Measurements from ENCODE around the gene NDUFB8. TPM values are rescaled to one million over a fixed set of nuclear protein-coding genes. Genes with fewer than 3 reads are reported as not detected.
A peak's percentile ranks its signal among the peaks of the same experiment; 100 is the strongest.

Gene NDUFB8
- total RNA-seq, 2 experiments from 2014 or later = 390 to 404 TPM

DNA sequence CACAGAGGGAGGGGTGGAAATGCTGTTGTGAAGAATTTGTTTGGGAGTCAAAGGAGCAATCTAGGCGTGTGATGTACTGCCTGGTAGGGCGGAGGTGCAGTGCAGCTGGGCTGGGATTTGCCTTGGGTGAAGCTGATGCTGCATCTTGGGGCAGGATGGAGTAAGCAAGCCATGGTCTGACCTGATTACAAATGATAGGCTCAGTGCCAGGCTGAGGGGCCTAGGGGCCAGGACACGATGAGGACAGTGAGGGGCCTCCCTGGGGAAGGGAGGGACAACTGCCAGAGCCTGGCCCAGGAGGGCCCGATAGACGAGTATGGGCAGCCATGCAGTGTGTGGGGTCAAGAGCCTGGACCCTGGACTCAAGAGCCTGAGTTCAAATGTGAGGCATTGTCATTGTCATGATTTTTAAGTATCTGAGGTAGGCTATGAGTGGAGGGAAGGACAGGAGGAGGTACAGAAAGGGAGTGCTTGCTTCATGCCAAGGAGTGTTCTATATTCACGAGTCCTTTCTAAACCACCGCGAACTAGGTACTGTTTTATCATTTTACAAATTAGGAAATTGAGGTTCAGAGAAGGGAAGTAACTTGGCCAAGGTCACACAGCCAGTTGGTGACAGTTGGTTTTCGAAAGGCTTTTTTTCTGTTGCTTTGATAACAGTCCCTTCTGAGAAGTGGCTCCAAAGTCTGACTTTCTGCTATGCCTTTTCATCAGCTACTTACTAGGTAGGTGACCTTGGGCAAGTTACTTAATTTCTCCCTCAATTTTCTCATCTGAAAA lies 35.7 kb upstream of the NDUFB8 start:
- DNase-seq = no peak
- Mint-ChIP-seq H3K9me3 (no peaks in the 10 kb centered on the region), H3K4me3 (no peak overlapping the region), H3K4me1 (ENCODE audit: low read depth) (peaks cover 10% of the 10 kb centered on the region), H3K27ac (no peak overlapping the region), H3K36me3 (no peaks in the 10 kb centered on the region), H3K27me3 (peaks cover 38% of the 10 kb centered on the region)
- intact Hi-C loops (cut with micrococcal nuclease) = loop anchor here (10.0 kb wide), 1 partner anchor 89 kb away; no protein-coding TSS in a partner anchor
- CTCF ChIA-PET = interaction anchor here (0.5 kb wide), 1 partner anchor 309 kb away, joined by 3 read pairs; no protein-coding TSS in a partner anchor
- POLR2A ChIA-PET = no interaction called here

DNA sequence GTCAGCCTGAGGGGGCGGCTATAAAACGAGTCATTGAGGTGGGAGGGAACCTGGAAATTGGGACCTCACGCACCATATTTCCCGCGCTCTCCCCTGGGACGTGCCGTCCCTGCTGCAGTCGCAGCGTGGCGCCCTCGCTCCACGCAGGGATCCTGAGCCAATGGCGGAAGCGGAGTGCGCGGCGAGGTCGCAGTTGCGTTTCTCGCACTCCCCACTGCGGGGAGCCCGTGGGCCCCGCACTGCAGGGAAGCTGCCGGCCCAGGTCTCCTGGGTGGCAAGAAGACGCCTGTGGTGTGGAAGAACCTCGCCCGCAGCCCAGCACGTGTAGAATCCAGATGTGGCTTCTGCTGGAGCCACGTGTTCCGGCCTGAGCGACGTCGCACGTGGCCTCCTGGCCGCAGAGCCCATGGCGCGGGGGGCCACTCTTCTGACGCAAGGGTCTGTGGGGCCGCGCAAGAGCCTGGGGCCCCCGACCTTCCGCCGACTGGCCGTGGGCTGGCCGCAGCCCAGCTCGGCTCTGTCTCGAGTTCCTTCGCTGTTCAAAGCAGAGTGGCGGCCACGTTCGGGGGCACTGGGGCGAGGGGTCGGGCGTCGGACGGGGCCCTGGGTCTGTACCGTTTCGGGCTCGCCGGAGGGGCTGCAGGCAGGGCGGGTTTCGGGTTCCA lies 32.5 kb upstream of the NDUFB8 start:
- Mint-ChIP-seq H3K9me3 (no peaks in the 10 kb centered on the region), H3K36me3 (peaks cover 4% of the 10 kb centered on the region), H3K27me3 (peaks cover 29% of the 10 kb centered on the region), H3K27ac (no peak overlapping the region), H3K4me3 (no peak overlapping the region), H3K4me1 (ENCODE audit: low read depth) (peaks cover 10% of the 10 kb centered on the region)
- intact Hi-C loops (cut with micrococcal nuclease) = loop anchor here (1.0 to 10.0 kb wide), 4 partner anchors 93 to 450 kb away; no protein-coding TSS in a partner anchor
- ChIA-PET POLR2A (no interaction called here), CTCF (interaction anchor here (0.6 to 5.3 kb wide), 21 partner anchors 8 to 452 kb away, joined by 3 to 56 read pairs (median 4); partner anchors contain the start of genes HIF1AN, LZTS2 and PAX2)
- peak; percentile 86 for DNase-seq

DNA sequence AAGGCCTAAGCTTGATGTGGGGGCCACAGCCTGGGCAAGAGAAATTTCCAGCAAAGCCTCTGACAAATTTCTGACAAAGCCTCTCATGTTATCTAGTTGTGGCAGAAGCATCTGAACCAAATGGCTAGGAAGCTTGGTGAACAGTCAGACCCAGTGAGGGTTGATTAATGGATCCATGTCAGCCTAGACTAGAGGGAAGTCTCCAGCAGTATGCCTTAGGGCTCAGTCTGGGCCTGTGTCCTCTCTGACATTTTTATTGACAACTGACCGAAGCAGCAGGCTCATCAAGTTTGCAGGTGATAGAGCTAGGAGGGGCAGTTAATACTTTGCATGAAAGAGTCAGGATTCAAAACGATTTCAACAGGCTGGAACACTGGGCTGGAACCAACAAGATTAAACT lies 31.3 kb upstream of the NDUFB8 start:
- H3K9me3 Mint-ChIP-seq = no peaks in the 10 kb centered on the region
- POLR2A ChIA-PET = no interaction called here
- CTCF ChIA-PET = interaction anchor here (0.8 to 5.3 kb wide), 9 partner anchors 10 to 436 kb away, joined by 3 to 56 read pairs (median 3); no protein-coding TSS in a partner anchor
- H3K27ac Mint-ChIP-seq = no peak overlapping the region
- peaks cover 10% of the 10 kb centered on the region for H3K4me1 Mint-ChIP-seq (ENCODE audit: low read depth)
- H3K4me3 Mint-ChIP-seq = no peak overlapping the region
- H3K36me3 Mint-ChIP-seq = peaks cover 6% of the 10 kb centered on the region
- intact Hi-C loops (cut with micrococcal nuclease) = loop anchor here (5.0 to 10.0 kb wide), 2 partner anchors 94 to 451 kb away; no protein-coding TSS in a partner anchor
- peaks cover 18% of the 10 kb centered on the region for H3K27me3 Mint-ChIP-seq
- DNase-seq = no peak

DNA sequence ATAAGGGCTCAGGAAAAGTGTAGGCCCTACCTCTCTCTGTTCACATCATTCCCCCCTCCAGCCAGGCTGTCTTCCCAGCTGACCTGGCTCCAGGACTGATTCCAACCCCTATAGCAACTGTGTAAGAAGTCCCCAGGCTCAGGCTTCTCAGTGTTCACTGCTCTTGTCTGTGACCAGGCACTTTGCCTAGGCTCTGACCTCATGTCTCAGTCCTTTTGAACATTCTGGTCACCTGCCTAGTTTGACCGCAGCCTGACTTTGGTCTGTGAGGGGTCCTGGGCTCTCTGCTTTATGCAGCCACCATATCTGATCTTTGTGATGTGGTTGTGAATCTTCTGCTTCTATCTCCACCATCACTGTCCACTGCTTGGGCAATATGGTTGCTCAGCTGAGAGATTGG lies 30.6 kb upstream of the NDUFB8 start:
- POLR2A ChIA-PET = no interaction called here
- no peak overlapping the region for H3K4me3 Mint-ChIP-seq
- H3K27me3 Mint-ChIP-seq = peaks cover 13% of the 10 kb centered on the region

DNA sequence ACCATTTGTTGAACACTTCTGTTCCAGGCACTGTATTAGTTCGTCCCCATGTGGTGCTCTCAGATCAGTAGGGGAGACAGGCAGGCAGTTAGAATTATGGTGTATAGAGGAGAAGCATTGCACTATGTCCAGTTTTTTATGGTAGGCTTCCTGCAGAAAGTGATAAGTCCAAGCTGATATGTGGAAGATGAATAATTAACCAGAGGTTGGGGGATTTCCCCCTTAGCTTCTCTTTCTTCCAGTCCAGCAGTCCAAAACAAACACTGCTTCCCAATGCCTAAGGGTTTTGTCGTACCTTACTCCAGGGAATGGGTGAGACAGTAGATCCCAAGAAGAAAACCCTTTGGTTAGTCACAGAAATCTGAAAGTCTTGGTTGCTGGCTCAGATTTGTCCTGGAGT lies 25.2 kb upstream of the NDUFB8 start:
- peaks cover 19% of the 10 kb centered on the region for H3K36me3 Mint-ChIP-seq
- H3K4me1 Mint-ChIP-seq (ENCODE audit: low read depth) = no peaks in the 10 kb centered on the region
- H3K27ac Mint-ChIP-seq = no peak overlapping the region
- no peak overlapping the region for H3K4me3 Mint-ChIP-seq
- no peaks in the 10 kb centered on the region for H3K27me3 Mint-ChIP-seq
- no peak for DNase-seq
- H3K9me3 Mint-ChIP-seq = no peaks in the 10 kb centered on the region
- intact Hi-C loops (cut with micrococcal nuclease) = no loop called here
- CTCF ChIA-PET = interaction anchor here (0.9 to 1.6 kb wide), 4 partner anchors 18 to 333 kb away, joined by 3 read pairs; no protein-coding TSS in a partner anchor
- POLR2A ChIA-PET = no interaction called here

More for the DNA sequence above, 30.6 kb upstream of the NDUFB8 start:
- CTCF ChIA-PET = interaction anchor here (1.1 to 5.3 kb wide), 5 partner anchors 9 to 313 kb away, joined by 3 to 56 read pairs (median 4); no protein-coding TSS in a partner anchor
- Mint-ChIP-seq H3K27ac (no peak overlapping the region), H3K9me3 (no peaks in the 10 kb centered on the region), H3K36me3 (peaks cover 12% of the 10 kb centered on the region), H3K4me1 (ENCODE audit: low read depth) (peaks cover 10% of the 10 kb centered on the region)
- DNase-seq = no peak
- intact Hi-C loops (cut with micrococcal nuclease) = loop anchor here (5.0 to 10.0 kb wide), 2 partner anchors 95 to 452 kb away; no protein-coding TSS in a partner anchor

DNA sequence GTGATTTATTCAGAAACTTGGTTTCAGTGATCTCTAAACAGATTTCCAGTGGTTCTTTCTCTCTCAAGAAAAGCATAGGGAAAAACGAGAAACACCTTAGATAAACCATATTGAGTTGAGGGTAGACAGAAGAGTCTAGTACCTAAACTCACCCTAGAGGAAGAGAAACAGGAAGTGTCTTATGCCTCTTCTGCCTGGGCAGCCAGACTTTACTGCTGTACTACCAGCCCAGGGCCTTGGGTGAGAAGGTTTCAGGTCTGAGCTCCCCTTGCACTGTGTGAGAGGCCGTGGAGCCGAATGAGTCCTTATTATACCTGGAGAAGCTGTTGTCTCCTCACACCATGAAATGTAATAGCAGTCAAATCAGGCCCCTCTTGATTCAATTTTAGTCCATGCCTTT lies 24.3 kb upstream of the NDUFB8 start:
- CTCF ChIA-PET = interaction anchor here (1.3 kb wide), 1 partner anchor 8 kb away, joined by 3 read pairs; no protein-coding TSS in a partner anchor
- H3K36me3 Mint-ChIP-seq = peaks cover 28% of the 10 kb centered on the region
- H3K27ac Mint-ChIP-seq = no peak overlapping the region
- no peaks in the 10 kb centered on the region for H3K9me3 Mint-ChIP-seq
- H3K4me3 Mint-ChIP-seq = no peak overlapping the region
- intact Hi-C loops (cut with micrococcal nuclease) = no loop called here
- H3K27me3 Mint-ChIP-seq = no peaks in the 10 kb centered on the region
- DNase-seq = no peak
- no peaks in the 10 kb centered on the region for H3K4me1 Mint-ChIP-seq (ENCODE audit: low read depth)
- POLR2A ChIA-PET = no interaction called here

DNA sequence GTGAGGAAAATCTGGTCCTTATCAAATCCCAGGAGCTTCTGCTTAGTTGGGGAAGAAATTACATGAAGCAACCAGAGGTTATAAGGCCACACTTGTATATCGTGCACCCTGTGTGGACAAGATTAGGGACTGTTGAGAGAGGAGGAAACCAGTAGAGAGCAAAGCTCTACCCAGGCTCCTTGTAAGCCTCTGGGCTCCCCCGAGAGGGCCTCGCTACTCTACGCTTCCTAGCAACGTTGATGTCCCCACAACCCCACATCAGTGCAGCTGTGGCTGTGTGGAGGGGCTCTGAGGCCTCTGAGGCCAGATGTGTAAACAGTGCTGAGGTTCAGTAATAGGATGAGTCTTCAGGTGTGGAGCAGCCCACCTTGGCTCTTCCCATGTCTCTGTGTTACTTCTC lies 22.1 kb upstream of the NDUFB8 start:
- H3K4me3 Mint-ChIP-seq = no peak overlapping the region
- no peaks in the 10 kb centered on the region for H3K4me1 Mint-ChIP-seq (ENCODE audit: low read depth)

DNA sequence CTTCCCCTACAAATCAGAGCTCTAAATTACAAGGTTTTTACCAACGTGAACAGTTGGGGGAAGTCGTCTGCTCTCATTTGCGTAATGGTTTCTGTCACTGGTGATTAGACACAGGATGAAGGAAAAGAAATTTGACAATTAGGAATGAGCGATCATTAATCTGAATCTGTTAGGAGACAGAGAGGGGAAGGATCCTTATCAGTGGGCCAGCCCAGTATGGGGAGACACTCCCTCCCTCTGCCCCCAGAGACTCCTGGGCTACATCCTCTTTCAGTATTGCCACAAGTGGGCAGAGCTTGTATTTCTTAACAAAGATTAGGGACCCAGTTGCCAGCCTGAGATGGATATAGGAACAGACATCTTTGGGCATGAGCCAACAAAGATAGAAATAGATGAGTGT lies 21.5 kb upstream of the NDUFB8 start:
- Mint-ChIP-seq H3K9me3 (no peaks in the 10 kb centered on the region), H3K36me3 (peaks cover 34% of the 10 kb centered on the region), H3K27me3 (no peaks in the 10 kb centered on the region), H3K4me3 (no peak overlapping the region), H3K27ac (no peak overlapping the region), H3K4me1 (ENCODE audit: low read depth) (no peaks in the 10 kb centered on the region)
- intact Hi-C loops (cut with micrococcal nuclease) = no loop called here
- no peak for DNase-seq
- ChIA-PET CTCF (interaction anchor here (0.5 to 1.4 kb wide), 4 partner anchors 10 to 291 kb away, joined by 3 to 5 read pairs (median 4); no protein-coding TSS in a partner anchor), POLR2A (no interaction called here)

More for the DNA sequence above, 22.1 kb upstream of the NDUFB8 start:
- ChIA-PET CTCF (interaction anchor here (1.2 to 1.4 kb wide), 3 partner anchors 9 to 192 kb away, joined by 3 to 5 read pairs (median 4); no protein-coding TSS in a partner anchor), POLR2A (no interaction called here)
- no peak for DNase-seq
- H3K27me3 Mint-ChIP-seq = no peaks in the 10 kb centered on the region
- H3K9me3 Mint-ChIP-seq = no peaks in the 10 kb centered on the region
- no peak overlapping the region for H3K27ac Mint-ChIP-seq
- H3K36me3 Mint-ChIP-seq = peaks cover 31% of the 10 kb centered on the region
- intact Hi-C loops (cut with micrococcal nuclease) = no loop called here

DNA sequence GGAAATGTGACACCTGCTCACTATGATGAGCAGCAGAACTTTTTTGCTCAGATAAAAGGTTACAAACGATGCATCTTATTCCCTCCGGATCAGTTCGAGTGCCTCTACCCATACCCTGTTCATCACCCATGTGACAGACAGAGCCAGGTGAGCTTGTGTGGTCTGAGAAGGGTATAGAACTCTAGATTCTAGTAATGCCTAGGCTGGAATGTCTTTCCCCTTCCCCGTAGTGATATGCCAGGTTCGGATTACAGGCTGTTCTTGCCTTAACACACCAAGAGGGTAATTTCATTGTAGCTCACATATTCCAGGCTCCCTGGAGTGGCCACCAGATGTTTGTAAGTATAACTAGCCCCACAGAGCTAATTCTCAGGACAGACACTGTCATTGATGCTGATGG lies 15.3 kb upstream of the NDUFB8 start:
- H3K27me3 Mint-ChIP-seq = no peaks in the 10 kb centered on the region
- ChIA-PET CTCF (interaction anchor here (1.0 to 1.1 kb wide), 2 partner anchors 16 to 198 kb away, joined by 3 to 4 read pairs; no protein-coding TSS in a partner anchor), POLR2A (interaction anchor here (1.7 kb wide), 1 partner anchor 9 kb away, joined by 8 read pairs; the partner anchor contains the start of gene HIF1AN)
- H3K36me3 Mint-ChIP-seq = peaks cover 53% of the 10 kb centered on the region
- no peak for DNase-seq
- intact Hi-C loops (cut with micrococcal nuclease) = no loop called here
- no peak overlapping the region for H3K27ac Mint-ChIP-seq
- H3K4me3 Mint-ChIP-seq = no peak overlapping the region
- H3K4me1 Mint-ChIP-seq (ENCODE audit: low read depth) = no peaks in the 10 kb centered on the region
- H3K9me3 Mint-ChIP-seq = no peaks in the 10 kb centered on the region

DNA sequence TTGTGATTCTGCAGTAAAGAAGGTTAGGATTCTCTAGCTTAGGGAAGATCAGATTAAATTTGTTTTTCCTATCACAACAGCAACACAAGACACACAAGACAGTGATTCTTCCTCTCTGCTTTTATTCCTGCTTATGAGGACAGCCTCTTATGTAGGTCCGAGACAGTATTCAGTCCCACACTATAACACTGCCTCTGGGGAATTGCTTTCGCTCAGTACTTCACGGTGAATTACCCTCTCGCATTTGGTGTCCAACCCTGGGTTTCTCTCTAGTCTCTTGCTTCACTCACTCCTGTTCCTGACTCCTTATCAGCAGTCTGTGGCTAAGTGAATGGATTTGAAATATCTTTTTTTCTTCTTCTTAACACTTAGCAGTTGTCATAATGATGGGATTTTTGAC lies 7.8 kb upstream of the NDUFB8 start:
- Mint-ChIP-seq H3K9me3 (no peaks in the 10 kb centered on the region), H3K27me3 (no peaks in the 10 kb centered on the region), H3K36me3 (peaks cover 29% of the 10 kb centered on the region), H3K4me1 (ENCODE audit: low read depth) (peaks cover 29% of the 10 kb centered on the region), H3K27ac (no peak overlapping the region), H3K4me3 (peak overlapping the region; percentile 10)
- CTCF ChIA-PET = interaction anchor here (1.2 to 3.1 kb wide), 3 partner anchors 17 to 103 kb away, joined by 3 to 9 read pairs (median 3); no protein-coding TSS in a partner anchor
- no peak for DNase-seq
- intact Hi-C loops (cut with micrococcal nuclease) = no loop called here
- POLR2A ChIA-PET = no interaction called here

DNA sequence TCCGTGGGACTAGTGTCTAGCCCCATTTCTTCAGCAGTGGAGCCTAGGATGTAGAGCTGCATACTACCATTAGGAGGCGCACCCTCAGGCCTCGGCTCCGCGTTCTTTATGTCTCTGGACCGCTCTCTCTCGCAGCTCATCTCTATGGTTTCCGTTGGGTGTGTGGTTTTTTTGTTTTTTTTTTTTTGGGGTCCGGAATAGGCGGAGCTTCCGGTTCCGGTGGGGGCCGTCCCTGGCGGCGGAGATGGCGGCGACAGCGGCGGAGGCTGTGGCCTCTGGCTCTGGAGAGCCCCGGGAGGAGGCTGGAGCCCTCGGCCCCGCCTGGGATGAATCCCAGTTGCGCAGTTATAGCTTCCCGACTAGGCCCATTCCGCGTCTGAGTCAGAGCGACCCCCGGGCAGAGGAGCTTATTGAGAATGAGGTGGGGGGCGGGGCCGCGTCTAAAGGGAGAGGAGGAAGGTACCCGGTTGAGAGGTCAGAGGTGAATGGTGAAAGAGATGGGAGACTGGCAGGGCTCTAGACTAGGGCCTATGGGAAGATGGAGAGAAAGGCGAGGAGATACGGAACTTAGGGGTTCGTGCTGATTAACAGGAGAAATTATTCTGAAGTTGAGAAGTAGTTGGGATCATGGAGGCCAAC lies 6.2 kb upstream of the NDUFB8 start, which contains the start of gene HIF1AN:
TSS of gene HIF1AN (plus strand) at position 229 of the 639 bp plus-strand sequence. CDS start at position 245, 16 bp downstream.
- Mint-ChIP-seq H3K4me3 (no peak within 1 kb of the TSS), H3K4me1 (ENCODE audit: low read depth) (peaks cover 37% of the 10 kb centered on the region), H3K9me3 (no peaks in the 10 kb centered on the region), H3K36me3 (peaks cover 21% of the 10 kb centered on the region), H3K27ac (no peak within 1 kb of the TSS), H3K27me3 (no peaks in the 10 kb centered on the region)
- ChIA-PET POLR2A (interaction anchor here (0.6 to 1.8 kb wide), 8 partner anchors 9 to 165 kb away, joined by 3 to 8 read pairs (median 4); no protein-coding TSS in a partner anchor), CTCF (interaction anchor here (0.6 to 4.7 kb wide), 20 partner anchors 10 to 506 kb away, joined by 3 to 46 read pairs (median 4); partner anchors contain the start of gene SCD)
- peak; percentile 92 for DNase-seq
- intact Hi-C loops (cut with micrococcal nuclease) = loop anchor here (1.0 kb wide), 1 partner anchor 27 kb away; no protein-coding TSS in a partner anchor
